GM19468 (cell line): ENCODE results near the gene TMEM223.
A peak's percentile ranks its signal among the peaks of the same experiment; 100 is the strongest.
"Not testable (repeated sequence)": the region's sequence is repeated elsewhere in the genome, so short reads cannot be mapped to it uniquely, and the experiment has no call there.

Experiments
- ATAC-seq: cut with Tn5 transposase; IDR thresholded peaks from one replicate; pipeline ENCODE4 v1.9.1; 2021; ENCODE audit warnings: mild to moderate bottlenecking, moderate library complexity, moderate number of reproducible peaks; ENCODE audit not compliant: unreplicated experiment; ENCODE audit errors: extremely low read depth

TMEM223 gene

DNA sequence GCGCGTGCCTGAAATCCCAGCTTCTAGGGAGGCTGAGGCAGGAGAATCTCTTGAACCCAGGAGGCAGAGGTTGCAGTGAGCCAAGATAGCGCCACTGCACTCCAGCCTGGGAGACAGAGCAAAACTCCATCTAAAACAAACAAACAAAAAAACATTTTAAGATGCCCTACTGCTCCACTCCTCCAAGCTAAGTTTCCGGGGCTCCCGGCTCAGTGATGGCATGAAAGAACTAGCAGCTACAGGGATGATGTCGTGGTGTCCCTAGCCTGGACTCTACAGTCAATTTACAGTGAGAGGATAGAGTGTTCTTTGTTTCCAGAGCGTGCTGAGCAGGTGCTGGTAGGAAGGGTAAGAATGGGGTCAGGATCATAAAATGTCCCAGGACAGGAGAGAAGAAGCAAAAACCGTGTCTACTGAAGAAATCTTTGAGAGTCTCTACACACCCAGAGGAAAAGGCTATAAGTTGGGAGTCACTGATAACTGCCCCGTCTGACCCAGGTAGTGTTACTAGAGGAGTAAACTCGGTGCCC lies 36.7 kb downstream of the TMEM223 start:
- no peak for ATAC-seq

DNA sequence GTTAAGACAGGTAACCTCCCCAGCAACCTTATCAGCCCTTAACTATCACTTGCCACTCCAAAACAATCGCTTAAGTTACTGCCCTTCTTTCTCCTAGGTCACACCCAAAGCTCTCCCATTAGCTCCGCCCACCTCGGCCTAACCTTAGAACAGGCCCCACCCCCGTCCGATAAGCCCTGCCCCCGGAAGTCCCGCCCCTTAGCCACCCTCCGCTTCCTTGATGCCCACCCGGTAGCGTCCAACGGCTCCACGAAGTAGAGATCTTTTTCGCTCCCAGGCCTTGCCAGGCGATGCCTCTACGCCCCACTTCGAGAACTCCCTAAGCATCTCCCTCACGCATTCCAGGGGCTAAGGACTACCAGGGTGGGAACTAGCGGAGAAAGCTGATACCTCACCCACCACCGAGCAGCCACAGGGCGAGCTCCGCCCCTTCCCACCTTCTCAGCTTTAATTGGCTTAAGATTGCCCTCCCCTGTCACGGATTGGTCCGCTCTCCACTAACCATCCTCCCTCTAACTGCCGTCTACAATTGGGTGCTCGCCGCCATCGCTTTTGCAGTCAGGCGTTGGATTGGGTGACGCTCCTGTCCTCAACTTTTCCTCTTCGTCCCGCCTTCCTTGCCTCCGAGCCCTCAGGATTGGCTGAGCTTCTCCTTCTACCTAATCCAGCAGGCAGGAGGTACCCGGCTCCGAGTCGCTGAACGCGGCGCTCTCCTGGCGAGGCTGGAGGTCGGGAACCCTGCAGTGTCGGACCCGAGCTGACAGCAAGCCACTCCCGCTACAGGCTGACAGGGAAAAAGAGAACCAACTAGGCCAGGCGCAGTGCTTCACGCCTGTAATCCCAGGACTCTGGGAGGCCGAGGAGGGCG lies 37.8 kb downstream of the TMEM223 start, which contains the start of gene ZBTB3:
Gene ZBTB3 (minus strand): TSS at position 425 of the 868 bp plus-strand sequence. CDS start 496 bp downstream, outside the sequence.
- peak; percentile 81 for ATAC-seq

DNA sequence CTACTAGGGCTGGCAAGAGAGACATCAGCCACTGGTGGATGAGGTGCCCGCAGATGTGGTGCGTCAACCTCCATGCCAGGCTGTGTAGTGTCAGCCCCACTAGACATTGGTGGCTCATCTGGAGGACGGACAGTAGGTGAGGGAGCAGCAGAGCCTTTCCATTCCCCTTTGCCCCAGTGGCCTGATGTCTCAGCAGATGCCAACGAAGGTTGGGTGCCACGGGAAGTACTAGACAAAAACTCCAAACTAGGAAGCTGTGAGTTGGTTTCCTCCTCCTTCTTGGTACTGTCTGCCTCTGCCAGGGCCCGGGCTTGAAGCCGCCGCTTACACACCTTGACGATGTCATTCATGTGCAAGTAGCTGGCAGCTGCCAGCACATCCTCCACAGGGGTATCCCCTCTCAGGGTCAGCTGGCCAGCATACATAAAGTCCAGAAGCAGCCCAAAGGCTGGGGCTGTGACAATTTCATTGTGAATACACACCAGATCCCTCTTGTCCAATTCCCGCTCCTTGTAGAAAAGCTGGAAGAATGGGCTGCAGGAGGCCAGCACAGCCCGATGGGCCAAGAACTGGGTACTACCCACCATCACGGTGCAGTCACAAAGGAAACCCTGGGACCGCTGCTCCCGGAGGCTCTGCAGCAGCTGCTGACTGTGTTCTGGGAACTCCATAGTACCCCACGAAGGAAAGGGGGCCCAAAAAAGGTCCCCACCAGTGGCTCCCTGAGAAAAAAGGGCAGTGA lies 38.6 kb downstream of the TMEM223 start:
- ATAC-seq = no peak

DNA sequence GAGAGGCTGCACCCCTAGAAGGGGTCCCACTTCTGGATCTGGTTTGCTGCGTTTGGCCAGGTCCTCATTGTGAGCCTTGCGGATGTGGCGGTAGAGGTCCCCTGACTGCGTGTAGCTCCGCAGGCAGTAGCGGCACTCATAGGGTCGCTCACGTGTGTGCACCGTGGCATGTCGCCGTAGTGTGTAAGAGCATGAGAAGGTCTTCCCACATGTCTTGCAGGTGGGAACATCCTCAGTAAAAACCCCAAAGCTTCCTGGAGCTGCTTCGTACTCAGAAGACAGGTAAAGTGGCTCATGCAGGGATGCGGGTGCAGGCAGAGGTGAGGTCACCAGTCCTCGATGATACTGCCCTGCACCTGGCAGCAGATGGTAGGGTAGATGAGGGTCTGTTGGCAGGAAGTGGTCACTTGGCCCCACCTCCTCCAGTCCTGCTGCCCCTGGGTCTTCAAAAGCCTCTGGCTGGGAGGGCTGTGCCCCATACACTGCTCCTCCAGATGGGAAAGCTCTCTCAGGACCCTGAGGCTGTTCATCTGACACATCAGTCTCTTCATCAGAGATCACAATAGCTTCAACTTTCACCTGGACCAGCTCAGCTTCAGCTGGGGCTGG lies 39.5 kb downstream of the TMEM223 start:
- no peak for ATAC-seq

DNA sequence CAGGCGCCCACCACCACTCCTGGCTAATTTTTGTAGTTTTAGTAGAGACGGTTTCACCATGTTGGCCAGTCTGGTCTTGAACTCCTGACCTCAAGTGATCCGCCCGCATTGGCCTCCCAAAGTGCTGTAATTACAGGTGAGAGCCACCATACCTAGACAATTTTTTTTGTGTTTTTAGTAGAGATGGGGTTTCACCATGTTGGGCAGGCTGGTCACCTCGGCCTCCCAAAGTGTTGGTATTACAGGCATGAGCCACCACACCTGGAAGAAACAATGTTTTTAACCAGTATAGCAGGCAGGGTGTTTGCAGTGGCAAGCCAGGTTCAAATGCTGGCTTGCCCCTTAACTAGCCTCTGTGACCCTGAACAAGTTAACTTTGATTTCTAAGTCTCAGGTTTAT lies 41.9 kb downstream of the TMEM223 start:
- ATAC-seq = not testable (repeated sequence)

DNA sequence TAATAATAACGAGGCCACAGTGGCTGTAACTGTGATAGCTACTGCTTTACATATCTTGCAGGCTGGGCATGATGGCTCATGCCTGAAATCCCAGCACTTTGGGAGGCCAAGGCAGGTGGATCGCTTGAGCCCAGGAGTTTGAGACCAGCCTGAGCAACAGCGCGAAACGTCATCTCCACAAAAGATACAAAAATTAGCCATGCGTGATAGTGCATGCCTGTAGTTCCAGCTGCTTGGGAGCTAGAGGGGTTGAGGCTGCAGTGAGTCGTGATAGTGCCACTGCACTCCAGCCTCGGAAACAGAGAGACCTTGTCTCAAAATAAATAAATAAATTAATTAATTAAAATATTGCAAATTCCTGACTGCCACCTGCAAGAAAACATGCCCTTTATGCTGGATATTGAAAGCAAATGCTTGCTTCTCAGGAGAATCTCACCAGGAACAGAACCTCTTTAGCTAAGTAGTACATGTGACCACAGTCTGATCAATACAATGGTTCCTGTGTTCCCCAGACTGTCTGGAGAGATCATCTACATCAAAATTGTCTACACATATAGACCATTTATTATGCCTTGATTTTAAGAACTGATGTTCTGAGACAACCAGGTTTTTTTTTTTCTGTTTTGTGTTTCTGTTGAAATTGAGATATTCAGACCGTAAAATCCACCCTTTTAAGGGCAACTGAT lies 44.2 kb downstream of the TMEM223 start:
- ATAC-seq = no peak
